Measurements from ENCODE around the gene OR6K3.

Gene OR6K3

DNA sequence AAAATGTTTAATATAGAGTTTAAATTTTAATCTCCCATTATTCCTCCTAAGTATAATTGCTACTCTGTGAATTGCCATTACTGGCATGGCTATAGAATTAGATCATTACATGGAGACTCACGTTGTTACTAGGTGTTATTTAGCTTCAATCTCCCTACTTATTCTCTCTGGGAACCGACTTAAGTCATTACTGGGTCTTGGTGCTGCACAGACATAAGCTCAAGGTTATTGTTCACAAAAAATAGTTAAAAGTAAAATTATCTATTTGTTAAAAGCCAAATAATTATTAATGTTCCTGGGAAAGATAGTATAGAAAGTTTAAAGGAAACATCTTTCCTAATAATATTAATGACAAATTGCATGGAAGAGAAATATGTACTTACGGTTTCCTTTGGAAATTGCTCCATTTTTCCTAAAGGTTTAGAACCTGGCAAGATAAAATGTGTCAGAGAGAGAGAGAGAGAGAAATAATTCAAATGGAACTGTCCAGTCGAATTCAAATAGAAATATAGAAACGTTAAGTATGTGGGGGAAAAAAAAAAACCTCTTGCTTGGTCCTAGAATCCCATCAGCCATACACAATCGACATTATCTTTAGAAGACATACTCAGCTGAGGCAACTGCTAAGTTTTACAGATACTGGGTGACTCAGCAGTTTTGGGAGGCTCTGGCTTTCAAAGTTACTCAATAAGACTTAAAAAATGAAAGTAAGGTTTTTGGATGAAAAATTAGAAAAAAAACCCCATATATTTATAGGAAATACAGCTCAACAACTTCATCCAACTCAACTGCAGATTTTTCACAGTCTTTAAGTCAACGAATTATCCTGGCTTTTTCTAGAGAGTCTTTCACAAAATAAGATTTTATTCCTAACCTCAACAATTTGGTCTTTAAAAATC lies 34.2 kb downstream of the OR6K3 start, which contains the start of gene SPTA1:
SPTA1 (minus strand) TSS at position 605 of the 899 bp plus-strand sequence; CDS start at position 407, 198 bp downstream.
- no peak for DNase-seq (ENCODE audit: low spot score)

DNA sequence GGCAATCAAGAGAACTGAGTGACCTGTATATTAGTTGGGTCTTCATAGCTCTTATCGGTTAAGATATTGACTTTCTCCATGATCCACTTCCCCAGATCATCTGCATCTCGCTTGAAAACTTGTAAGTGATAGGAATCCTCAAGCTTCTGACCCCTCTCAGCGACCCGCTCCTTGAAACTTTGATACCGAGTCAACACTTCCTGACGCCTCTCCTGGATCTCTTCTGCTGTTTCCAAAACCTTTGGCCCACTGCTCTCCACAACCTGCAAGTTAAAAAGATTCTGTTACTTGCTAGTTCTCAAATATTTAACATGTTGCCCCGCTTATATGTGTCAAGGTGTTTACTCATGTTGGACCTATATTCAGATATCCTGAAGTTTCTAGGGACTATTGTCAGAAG lies 35.4 kb downstream of the OR6K3 start:
- no peak for DNase-seq (ENCODE audit: low spot score)

DNA sequence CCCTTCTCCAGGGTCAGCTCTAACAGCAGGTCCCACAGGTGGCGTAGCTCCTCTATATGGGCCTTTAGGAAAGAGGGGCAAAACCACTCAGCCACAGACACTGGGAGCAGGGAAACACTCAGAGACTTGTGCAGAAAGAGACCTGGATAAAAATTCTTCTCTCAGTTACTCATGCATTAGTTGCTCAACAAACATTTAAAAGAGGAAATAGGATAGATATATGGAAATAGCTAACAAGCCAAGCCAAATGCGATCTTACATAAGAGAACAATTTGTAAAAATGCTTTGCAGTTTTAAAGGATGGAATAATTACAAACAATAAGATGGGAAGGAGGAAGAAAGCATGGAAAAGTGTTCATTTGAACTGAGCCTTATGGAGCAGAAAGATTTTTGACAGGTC lies 38.9 kb downstream of the OR6K3 start:
- DNase-seq (ENCODE audit: low spot score), result no peak

DNA sequence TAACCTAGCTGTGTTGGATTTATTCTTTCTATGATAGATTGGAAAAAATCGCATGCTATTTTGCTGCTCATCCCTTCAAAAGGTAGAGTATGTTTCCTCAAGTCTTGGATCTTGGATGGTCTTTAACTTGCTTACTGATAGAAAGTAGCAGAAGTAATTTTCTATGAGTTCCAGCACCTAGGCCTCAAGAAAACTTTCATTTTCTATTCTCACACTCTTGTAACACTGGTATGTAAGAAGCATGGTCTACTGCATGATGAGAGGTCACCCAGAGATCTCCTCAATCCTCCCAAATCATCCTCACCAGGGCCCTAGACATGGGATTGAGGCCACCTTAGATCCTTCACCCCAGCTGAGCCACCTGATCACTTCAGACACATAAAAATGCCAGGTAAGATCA lies 41.2 kb downstream of the OR6K3 start:
- no peak for DNase-seq (ENCODE audit: low spot score)

DNA sequence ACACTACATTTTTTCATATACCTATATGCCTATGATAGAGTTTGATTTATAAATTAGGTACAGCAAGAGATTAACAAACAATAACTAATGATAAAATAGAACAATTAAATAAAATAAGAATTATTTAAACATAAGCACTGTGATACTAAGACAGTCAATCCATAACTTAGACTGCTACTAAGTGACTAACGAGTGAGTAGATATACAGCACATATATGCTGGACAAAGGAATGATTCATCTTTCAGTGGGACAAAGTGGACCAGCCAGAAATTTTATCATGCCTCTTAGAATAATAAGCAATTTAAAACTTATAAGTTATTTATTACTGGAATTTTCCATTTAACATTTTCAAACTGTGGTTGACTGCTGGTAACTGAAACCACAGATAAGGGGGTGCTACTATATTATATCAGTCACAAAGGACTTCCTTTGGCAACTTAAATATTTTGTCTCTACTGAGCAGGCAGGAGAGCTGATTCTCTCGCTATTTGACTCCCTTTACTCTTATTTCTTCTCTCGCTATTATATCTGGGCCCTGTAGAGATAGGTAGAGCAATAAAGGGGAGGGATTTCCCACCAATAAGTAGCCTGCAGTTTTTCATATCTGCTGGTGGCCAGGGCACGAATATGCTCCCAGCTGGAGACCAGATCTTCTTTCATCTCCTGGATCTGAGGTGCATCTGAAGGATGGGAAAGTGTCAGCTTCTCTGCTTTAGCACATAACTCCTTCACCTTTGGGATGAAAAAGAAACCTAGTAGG lies 44.8 kb downstream of the OR6K3 start:
- DNase-seq (ENCODE audit: low spot score), result no peak

DNA sequence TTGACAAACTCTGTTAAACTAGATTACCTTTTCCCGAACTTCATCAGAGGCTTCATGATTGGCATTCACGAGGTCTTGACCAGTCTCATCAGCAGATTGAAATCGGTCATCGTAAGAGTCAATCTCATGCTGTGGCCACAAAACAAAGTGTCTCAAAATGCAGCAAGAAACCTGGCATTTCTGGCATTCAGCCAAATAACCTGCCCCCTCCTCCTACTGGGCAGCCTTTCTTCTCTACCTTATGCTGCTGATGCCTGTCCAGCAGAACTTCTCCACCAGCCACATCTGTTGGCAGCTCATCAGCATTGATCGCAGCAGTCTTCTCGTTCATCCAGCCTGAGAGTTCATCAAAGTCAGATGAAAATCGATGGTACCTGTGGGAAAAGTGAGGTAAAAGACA lies 46.2 kb downstream of the OR6K3 start:
- DNase-seq (ENCODE audit: low spot score), result no peak

All from kidney capillary endothelial cell (primary cell).